ENCODE measurements around the gene SLC18B1.

The SLC18B1 gene

DNA sequence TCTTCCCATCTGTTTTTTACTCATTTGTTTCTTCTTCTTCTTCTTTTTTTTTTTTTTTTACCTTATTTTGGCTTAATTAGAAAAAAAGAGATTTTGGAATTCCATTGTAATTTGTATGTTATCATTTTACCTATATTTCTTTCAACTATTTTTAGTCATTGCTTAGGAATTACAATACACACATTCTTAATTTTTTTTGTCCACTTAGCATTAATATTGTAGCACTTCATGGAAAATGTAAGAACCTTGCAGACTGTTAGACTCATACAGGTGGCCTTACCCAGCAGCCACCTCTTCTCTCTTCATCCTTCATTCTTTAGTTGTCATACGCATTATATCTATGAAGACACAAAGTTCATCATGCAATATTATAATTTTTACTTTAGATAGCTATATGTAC lies 5.8 kb upstream of the SLC18B1 start:
- no peak overlapping the region for H3K14ac ChIP-seq (ENCODE audit: low read length)
- H3K4me2 ChIP-seq (ENCODE audit: low read length) = no peak overlapping the region
- WGBS (ENCODE audit: extremely low coverage, insufficient coverage, insufficient read length) = no CpG with 5 or more reads among the region's 1 CpG

GRCh38 chr6:132800656-132801055 lies 2.2 kb upstream of the SLC18B1 start:
- Histone ChIP-seq H3K4me2 (ENCODE audit: low read length) (no peak overlapping the region), H3K4me1 (ENCODE audit: control insufficient read depth in 1 of 2, insufficient read depth in 2 of 2, low read length in 2 of 2) (no peaks in the 10 kb centered on the region), H3K27me3 (ENCODE audit: insufficient read depth, low read length) (no peaks in the 10 kb centered on the region), H3K4me3 (ENCODE audit: low read depth, low read length) (no peak overlapping the region), H3K79me1 (ENCODE audit: low read length) (peaks cover 5% of the 10 kb centered on the region), H3K14ac (ENCODE audit: low read length) (no peak overlapping the region), H3K4ac (ENCODE audit: low read depth, low read length) (no peak overlapping the region), H2AK5ac (ENCODE audit: low read length) (no peak overlapping the region), H3K36me3 (ENCODE audit: control insufficient read depth in 1 of 2, insufficient read depth in 2 of 2, low read length in 2 of 2) (no peaks in the 10 kb centered on the region), H2AFZ (ENCODE audit: insufficient read depth, low read length, poor library complexity) (no peak overlapping the region), H3K79me2 (ENCODE audit: control insufficient read depth, insufficient read depth, low read length, poor library complexity) (peaks cover 4% of the 10 kb centered on the region), H4K12ac (ENCODE audit: low read depth, low read length) (no peak overlapping the region), H3K23ac (ENCODE audit: low read length) (no peak overlapping the region), H2BK12ac (ENCODE audit: low read length) (no peak overlapping the region), H3K9ac (ENCODE audit: low read length) (no peak overlapping the region), H4K91ac (ENCODE audit: low read depth, low read length) (no peak overlapping the region), H3K9me3 (ENCODE audit: insufficient read depth, low read depth, low read length) (no peaks in the 10 kb centered on the region), H4K8ac (ENCODE audit: low read depth, low read length) (no peak overlapping the region), H3K27ac (ENCODE audit: low read depth, low read length) (no peak overlapping the region), H3K18ac (ENCODE audit: low read length) (no peak overlapping the region), H2BK5ac (ENCODE audit: low read depth, low read length, poor library complexity) (no peak overlapping the region), H2BK120ac (ENCODE audit: insufficient read depth, low read length, poor library complexity) (no peak overlapping the region)
- DNase-seq = no peak
- WGBS (ENCODE audit: extremely low coverage, insufficient coverage, insufficient read length) = no CpG with 5 or more reads among the region's 1 CpG

More for the DNA sequence above, 5.8 kb upstream of the SLC18B1 start:
- Histone ChIP-seq H3K9ac (ENCODE audit: low read length) (no peak overlapping the region), H3K36me3 (ENCODE audit: control insufficient read depth in 1 of 2, insufficient read depth in 2 of 2, low read length in 2 of 2) (no peaks in the 10 kb centered on the region), H3K4me3 (ENCODE audit: low read depth, low read length) (no peak overlapping the region), H2AFZ (ENCODE audit: insufficient read depth, low read length, poor library complexity) (no peak overlapping the region), H3K4me1 (ENCODE audit: control insufficient read depth in 1 of 2, insufficient read depth in 2 of 2, low read length in 2 of 2) (no peaks in the 10 kb centered on the region), H3K9me3 (ENCODE audit: insufficient read depth, low read depth, low read length) (no peaks in the 10 kb centered on the region), H2BK5ac (ENCODE audit: low read depth, low read length, poor library complexity) (no peak overlapping the region), H3K18ac (ENCODE audit: low read length) (no peak overlapping the region), H2AK5ac (ENCODE audit: low read length) (no peak overlapping the region), H3K27me3 (ENCODE audit: insufficient read depth, low read length) (no peaks in the 10 kb centered on the region), H3K23ac (ENCODE audit: low read length) (no peak overlapping the region), H4K12ac (ENCODE audit: low read depth, low read length) (no peak overlapping the region), H4K8ac (ENCODE audit: low read depth, low read length) (no peak overlapping the region), H2BK12ac (ENCODE audit: low read length) (no peak overlapping the region), H3K4ac (ENCODE audit: low read depth, low read length) (no peak overlapping the region), H3K79me1 (ENCODE audit: low read length) (no peaks in the 10 kb centered on the region), H3K27ac (ENCODE audit: low read depth, low read length) (no peak overlapping the region), H4K91ac (ENCODE audit: low read depth, low read length) (no peak overlapping the region), H2BK120ac (ENCODE audit: insufficient read depth, low read length, poor library complexity) (no peak overlapping the region), H3K79me2 (ENCODE audit: control insufficient read depth, insufficient read depth, low read length, poor library complexity) (no peaks in the 10 kb centered on the region)
- DNase-seq = no peak

DNA sequence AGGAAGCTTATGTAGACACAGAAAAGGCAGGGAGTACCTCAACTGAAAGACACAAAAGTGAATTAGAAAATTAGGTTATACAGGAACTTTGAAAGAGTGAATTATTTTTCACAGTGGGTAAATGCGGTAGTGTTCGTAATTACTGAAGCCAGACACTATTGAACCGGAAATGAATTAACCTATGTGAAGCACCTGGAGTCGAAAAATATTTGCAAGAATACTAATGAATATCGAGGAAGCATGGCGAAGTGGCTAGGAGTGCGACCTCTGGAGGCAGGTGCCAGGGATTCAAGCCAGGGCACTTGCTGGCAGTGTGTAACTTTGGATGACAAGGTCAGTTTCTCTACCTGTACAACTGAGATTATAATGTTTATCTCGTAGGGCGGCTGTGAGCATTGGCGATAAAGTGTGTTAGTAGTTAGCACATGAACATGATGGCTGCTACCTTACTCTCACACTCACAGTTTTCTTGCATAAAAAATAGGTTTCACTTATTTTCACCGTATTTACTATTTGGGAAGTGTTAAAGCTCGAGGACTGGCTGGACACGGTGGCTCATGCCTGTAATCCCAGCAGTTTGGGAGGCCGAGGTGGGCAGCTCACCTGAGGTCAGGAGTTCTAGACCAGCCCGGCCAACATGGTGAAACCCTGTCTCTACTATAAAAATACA lies 567 bp upstream of the SLC18B1 start:
- Histone ChIP-seq H4K12ac (ENCODE audit: low read depth, low read length) (no peak overlapping the region), H3K27me3 (ENCODE audit: insufficient read depth, low read length) (no peaks in the 10 kb centered on the region), H3K4me1 (ENCODE audit: control insufficient read depth in 1 of 2, insufficient read depth in 2 of 2, low read length in 2 of 2) (no peaks in the 10 kb centered on the region), H3K18ac (ENCODE audit: low read length) (no peak overlapping the region), H2AFZ (ENCODE audit: insufficient read depth, low read length, poor library complexity) (no peak overlapping the region), H3K9ac (ENCODE audit: low read length) (no peak overlapping the region), H2BK5ac (ENCODE audit: low read depth, low read length, poor library complexity) (no peak overlapping the region), H3K79me1 (ENCODE audit: low read length) (peaks cover 5% of the 10 kb centered on the region), H3K27ac (ENCODE audit: low read depth, low read length) (no peak overlapping the region), H3K4me2 (ENCODE audit: low read length) (peak overlapping the region; percentile 69), H3K14ac (ENCODE audit: low read length) (no peak overlapping the region), H3K4me3 (ENCODE audit: low read depth, low read length) (no peak overlapping the region), H3K36me3 (ENCODE audit: control insufficient read depth in 1 of 2, insufficient read depth in 2 of 2, low read length in 2 of 2) (peaks cover 0 to 3% of the 10 kb centered on the region in 2 experiments), H2BK12ac (ENCODE audit: low read length) (no peak overlapping the region), H3K23ac (ENCODE audit: low read length) (no peak overlapping the region), H4K91ac (ENCODE audit: low read depth, low read length) (no peak overlapping the region), H2BK120ac (ENCODE audit: insufficient read depth, low read length, poor library complexity) (no peak overlapping the region), H3K9me3 (ENCODE audit: insufficient read depth, low read depth, low read length) (no peaks in the 10 kb centered on the region), H2AK5ac (ENCODE audit: low read length) (no peak overlapping the region), H4K8ac (ENCODE audit: low read depth, low read length) (peak overlapping the region; percentile 19), H3K79me2 (ENCODE audit: control insufficient read depth, insufficient read depth, low read length, poor library complexity) (peaks cover 4% of the 10 kb centered on the region), H3K4ac (ENCODE audit: low read depth, low read length) (no peak overlapping the region)
- no CpG with 5 or more reads among the region's 15 CpGs for WGBS (ENCODE audit: extremely low coverage, insufficient coverage, insufficient read length)
- DNase-seq = peak; percentile 85 to 93

- Histone ChIP-seq H3K4me1 (ENCODE audit: control insufficient read depth in 1 of 2, insufficient read depth in 2 of 2, low read length in 2 of 2) (no peaks in the 10 kb centered on the region), H2AFZ (ENCODE audit: insufficient read depth, low read length, poor library complexity) (no peak overlapping the region), H3K23ac (ENCODE audit: low read length) (no peak overlapping the region), H3K79me2 (ENCODE audit: control insufficient read depth, insufficient read depth, low read length, poor library complexity) (peaks cover 4% of the 10 kb centered on the region), H2BK120ac (ENCODE audit: insufficient read depth, low read length, poor library complexity) (no peak overlapping the region), H3K4me2 (ENCODE audit: low read length) (no peak overlapping the region), H3K4me3 (ENCODE audit: low read depth, low read length) (no peak overlapping the region), H3K27ac (ENCODE audit: low read depth, low read length) (no peak overlapping the region), H2BK12ac (ENCODE audit: low read length) (no peak overlapping the region), H3K9ac (ENCODE audit: low read length) (no peak overlapping the region), H4K91ac (ENCODE audit: low read depth, low read length) (no peak overlapping the region), H3K4ac (ENCODE audit: low read depth, low read length) (no peak overlapping the region), H3K18ac (ENCODE audit: low read length) (no peak overlapping the region), H3K27me3 (ENCODE audit: insufficient read depth, low read length) (no peaks in the 10 kb centered on the region), H2AK5ac (ENCODE audit: low read length) (no peak overlapping the region), H3K79me1 (ENCODE audit: low read length) (peaks cover 5% of the 10 kb centered on the region), H4K12ac (ENCODE audit: low read depth, low read length) (no peak overlapping the region), H2BK5ac (ENCODE audit: low read depth, low read length, poor library complexity) (no peak overlapping the region), H3K9me3 (ENCODE audit: insufficient read depth, low read depth, low read length) (no peaks in the 10 kb centered on the region), H4K8ac (ENCODE audit: low read depth, low read length) (no peak overlapping the region), H3K36me3 (ENCODE audit: control insufficient read depth in 1 of 2, insufficient read depth in 2 of 2, low read length in 2 of 2) (peaks cover 0 to 3% of the 10 kb centered on the region in 2 experiments), H3K14ac (ENCODE audit: low read length) (no peak overlapping the region)
- no peak for DNase-seq
- no CpG with 5 or more reads among the region's 2 CpGs for WGBS (ENCODE audit: extremely low coverage, insufficient coverage, insufficient read length)
Observed at GRCh38 chr6:132795461-132795860, 3.0 kb downstream of the SLC18B1 start.

Measured in trophoblast cell (in vitro differentiated cells and primary cell).